ENCODE measurements around the gene DCBLD1. TPM values are rescaled to one million over a fixed set of nuclear protein-coding genes. Genes with fewer than 3 reads are reported as not detected.

The DCBLD1 gene
- total and polyA plus RNA-seq, 2 of the 4 experiments (the other 2 are of a cell fraction), result 21.1 to 27.8 TPM

DNA sequence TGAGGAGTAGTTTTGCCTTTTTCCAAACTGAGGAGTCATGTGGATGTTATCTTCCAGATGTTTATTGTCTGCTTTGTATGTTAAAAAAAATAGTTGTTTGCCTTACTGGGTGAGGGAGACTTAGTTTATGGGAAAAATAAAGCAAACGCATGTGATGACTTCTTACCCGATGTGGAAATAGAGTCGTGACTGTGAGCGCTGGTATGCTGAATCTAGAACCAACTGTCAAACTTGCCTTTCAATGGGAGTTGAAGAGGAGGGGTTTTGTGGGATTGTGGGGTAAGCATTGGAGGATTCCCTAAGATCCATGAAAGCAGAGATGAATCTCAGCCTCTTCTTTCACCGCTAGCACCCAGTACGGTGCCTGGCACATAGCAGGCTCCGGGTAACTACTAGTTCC lies 5.3 kb downstream of the DCBLD1 start:
- Histone ChIP-seq H3K4me2 (ENCODE audit: low read depth, low read length) (peak overlapping the region; percentile 18), H2BK120ac (ENCODE audit: low read depth, low read length) (peak overlapping the region; percentile 20; the same call in 1 of the 2 replicates), H3K4me1 (ENCODE audit: control insufficient read depth, insufficient read depth, low read length) (peaks cover 15% of the 10 kb centered on the region), H2BK15ac (ENCODE audit: low read depth, low read length) (no peak overlapping the region), H2BK5ac (ENCODE audit: low read depth, low read length, poor library complexity, severe bottlenecking) (peak overlapping the region; percentile 78), H4K5ac (ENCODE audit: low read depth, low read length) (peak overlapping the region; percentile 8; the same call in 1 of the 2 replicates), H2AK5ac (ENCODE audit: low read depth, low read length) (0 out of 2 replicates have a peak overlapping the region, but pooled peaks have one; percentile 25), H2AFZ (replicated peaks; ENCODE audit: low read length, poor library complexity) (no peak overlapping the region), H3K4me3 (ENCODE audit: insufficient read depth, low read depth, low read length) (no peak overlapping the region), H4K91ac (ENCODE audit: insufficient read depth, low read depth, low read length) (peak overlapping the region; percentile 44; the same call in 1 of the 2 replicates), H3K18ac (ENCODE audit: low read depth, low read length) (peak overlapping the region; percentile 65; the same call in 1 of the 2 replicates), H3K9me3 (ENCODE audit: control insufficient read depth, insufficient read depth, low read length) (no peaks in the 10 kb centered on the region), H3K4ac (ENCODE audit: low read depth, low read length) (peak overlapping the region; percentile 67), H3K9ac (ENCODE audit: low read depth, low read length) (no peak overlapping the region), H3K27me3 (ENCODE audit: control insufficient read depth, insufficient read depth, low read length) (no peaks in the 10 kb centered on the region), H3K79me1 (ENCODE audit: low read depth in 1 of 2, low read length in 2 of 2) (peaks cover 21 to 59% of the 10 kb centered on the region in 2 experiments), H3K27ac (ENCODE audit: insufficient read depth, low read length) (peak overlapping the region; percentile 86), H3K23ac (ENCODE audit: low read depth, low read length) (no peak overlapping the region; the same call in 1 of the 2 replicates), H3K56ac (ENCODE audit: extremely low read depth, insufficient read depth, low read length) (no peak overlapping the region), H2BK20ac (ENCODE audit: low read depth, low read length) (no peak overlapping the region), H3K14ac (replicated peaks; ENCODE audit: low read depth, low read length) (no peak overlapping the region; the same call in 1 of the 2 replicates), H3K36me3 (ENCODE audit: control insufficient read depth, insufficient read depth, low read length) (peaks cover 7% of the 10 kb centered on the region), H4K8ac (ENCODE audit: low read depth in 2 of 2, low read length in 2 of 2) (peak overlapping the region in 1 of 2 experiments; percentile 69; a peak in 1 of 4 replicates), H3K9me1 (ENCODE audit: insufficient read depth, low read length) (peaks cover 4% of the 10 kb centered on the region; the same call in 1 of the 2 replicates), H4K20me1 (ENCODE audit: insufficient read depth, low read length) (no peaks in the 10 kb centered on the region; the same call in 1 of the 2 replicates), H2AK9ac (replicated peaks; ENCODE audit: low read depth, low read length, poor library complexity) (no peak overlapping the region)
- intact Hi-C loops (cut with micrococcal nuclease) (no loop called here), in situ Hi-C loops (cut with MboI; ENCODE audit: low sequenced_read_pairs) (no loop called here), dilution Hi-C loops (cut with HindIII; ENCODE audit: low sequenced_read_pairs, unreplicated experiment) (no loop called here)
- ATAC-seq (ENCODE audit: low read depth), result peak; percentile 52
- ChIA-PET POLR2A (ENCODE audit: unreplicated experiment) (no interaction called here), CTCF (no interaction called here)
- DNase-seq, result peak; percentile 86
- WGBS, 2 experiments (ENCODE audit: extremely low coverage in 2 of 2, insufficient read length in 1 of 2), result 34% methylated on average over 4 of the region's 7 CpGs; no CpG with 5 or more reads in 1 of the 2 experiments
- no TSS peak for BruUV-seq (replicated peaks)
- TF ChIP-seq CEBPB (IDR thresholded peaks at IDR 0.05; ENCODE audit: low read depth, low read length) (peak; percentile 68), RFX5 (IDR thresholded peaks at IDR 0.05; ENCODE audit: low read depth, low read length) (no peak), MAFK (IDR thresholded peaks at IDR 0.05; ENCODE audit: low read depth, low read length) (no peak), BHLHE40 (IDR thresholded peaks at IDR 0.05; ENCODE audit: low read depth, low read length) (0 out of 2 replicates have a peak, but pooled peaks have one; percentile 21), CHD1 (IDR thresholded peaks at IDR 0.05; ENCODE audit: low read depth, low read length) (no peak), RCOR1 (IDR thresholded peaks at IDR 0.05; ENCODE audit: insufficient replicate concordance, low read length) (no peak), MAZ (IDR thresholded peaks at IDR 0.05; ENCODE audit: borderline replicate concordance, low read depth, low read length) (no peak), RAD21 (IDR thresholded peaks at IDR 0.05; ENCODE audit: low read length) (no peak), FOS (IDR thresholded peaks at IDR 0.05; ENCODE audit: low read depth, low read length) (peak; percentile 55), NFE2L2 (IDR thresholded peaks at IDR 0.05; ENCODE audit: low read depth, low read length) (no peak), SMC3 (IDR thresholded peaks at IDR 0.05; ENCODE audit: low read depth, low read length) (no peak)
- TF ChIP-seq, protein P1, sequence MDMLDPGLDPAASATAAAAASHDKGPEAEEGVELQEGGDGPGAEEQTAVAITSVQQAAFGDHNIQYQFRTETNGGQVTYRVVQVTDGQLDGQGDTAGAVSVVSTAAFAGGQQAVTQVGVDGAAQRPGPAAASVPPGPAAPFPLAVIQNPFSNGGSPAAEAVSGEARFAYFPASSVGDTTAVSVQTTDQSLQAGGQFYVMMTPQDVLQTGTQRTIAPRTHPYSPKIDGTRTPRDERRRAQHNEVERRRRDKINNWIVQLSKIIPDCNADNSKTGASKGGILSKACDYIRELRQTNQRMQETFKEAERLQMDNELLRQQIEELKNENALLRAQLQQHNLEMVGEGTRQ (IDR thresholded peaks at IDR 0.05; ENCODE audit: low read depth, low read length), result no peak
- TF ChIP-seq, protein P2, sequence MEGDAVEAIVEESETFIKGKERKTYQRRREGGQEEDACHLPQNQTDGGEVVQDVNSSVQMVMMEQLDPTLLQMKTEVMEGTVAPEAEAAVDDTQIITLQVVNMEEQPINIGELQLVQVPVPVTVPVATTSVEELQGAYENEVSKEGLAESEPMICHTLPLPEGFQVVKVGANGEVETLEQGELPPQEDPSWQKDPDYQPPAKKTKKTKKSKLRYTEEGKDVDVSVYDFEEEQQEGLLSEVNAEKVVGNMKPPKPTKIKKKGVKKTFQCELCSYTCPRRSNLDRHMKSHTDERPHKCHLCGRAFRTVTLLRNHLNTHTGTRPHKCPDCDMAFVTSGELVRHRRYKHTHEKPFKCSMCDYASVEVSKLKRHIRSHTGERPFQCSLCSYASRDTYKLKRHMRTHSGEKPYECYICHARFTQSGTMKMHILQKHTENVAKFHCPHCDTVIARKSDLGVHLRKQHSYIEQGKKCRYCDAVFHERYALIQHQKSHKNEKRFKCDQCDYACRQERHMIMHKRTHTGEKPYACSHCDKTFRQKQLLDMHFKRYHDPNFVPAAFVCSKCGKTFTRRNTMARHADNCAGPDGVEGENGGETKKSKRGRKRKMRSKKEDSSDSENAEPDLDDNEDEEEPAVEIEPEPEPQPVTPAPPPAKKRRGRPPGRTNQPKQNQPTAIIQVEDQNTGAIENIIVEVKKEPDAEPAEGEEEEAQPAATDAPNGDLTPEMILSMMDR (conservative IDR thresholded peaks at IDR 0.05; ENCODE audit: low read depth, low read length), result no peak
- TF ChIP-seq, protein P3, sequence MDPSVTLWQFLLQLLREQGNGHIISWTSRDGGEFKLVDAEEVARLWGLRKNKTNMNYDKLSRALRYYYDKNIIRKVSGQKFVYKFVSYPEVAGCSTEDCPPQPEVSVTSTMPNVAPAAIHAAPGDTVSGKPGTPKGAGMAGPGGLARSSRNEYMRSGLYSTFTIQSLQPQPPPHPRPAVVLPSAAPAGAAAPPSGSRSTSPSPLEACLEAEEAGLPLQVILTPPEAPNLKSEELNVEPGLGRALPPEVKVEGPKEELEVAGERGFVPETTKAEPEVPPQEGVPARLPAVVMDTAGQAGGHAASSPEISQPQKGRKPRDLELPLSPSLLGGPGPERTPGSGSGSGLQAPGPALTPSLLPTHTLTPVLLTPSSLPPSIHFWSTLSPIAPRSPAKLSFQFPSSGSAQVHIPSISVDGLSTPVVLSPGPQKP (IDR thresholded peaks at IDR 0.05; ENCODE audit: borderline replicate concordance, low read depth, low read length), result no peak
